OCI-LY1 (cell line): ENCODE data around the gene NUP155.

ENCODE experiments used
- H2AFZ ChIP-seq: fragments of 200-600 bp; sonication (generic), shearing (Covaris generic); 2 replicates; pipeline ENCODE4 v1.6.0; 2014; ENCODE audit warnings: antibody characterized with exemption, mild to moderate bottlenecking, low read length
- H3F3A ChIP-seq: fragments of 200-600 bp; sonication (generic), shearing (Covaris generic); 2 replicates; pipeline ENCODE4 v1.6.0; 2014; ENCODE audit warnings: mild to moderate bottlenecking, antibody characterized with exemption, low read length, moderate library complexity; ENCODE audit not compliant: insufficient read depth
- H3K27ac ChIP-seq: fragments of 200-600 bp; sonication (generic); 2 replicates; pipeline ENCODE4 v1.5.1; 2014; ENCODE audit warnings: low read length, mixed run types, mild to moderate bottlenecking, low read depth; ENCODE audit not compliant: poor library complexity, severe bottlenecking
- H3K27me3 ChIP-seq: fragments of 200-600 bp; sonication (generic); 2 replicates; pipeline ENCODE4 v1.6.0; 2014; ENCODE audit warnings: antibody characterized with exemption, mild to moderate bottlenecking, low read length, moderate library complexity; ENCODE audit not compliant: insufficient read depth
- H3K36me3 ChIP-seq: fragments of 200-600 bp; sonication (generic); 2 replicates; pipeline ENCODE4 v1.6.1; 2014; ENCODE audit warnings: mild to moderate bottlenecking, antibody characterized with exemption, low read length, moderate library complexity, mixed read lengths; ENCODE audit not compliant: insufficient read depth
- H3K4me1 ChIP-seq: fragments of 200-600 bp; sonication (generic); 2 replicates; pipeline ENCODE4 v1.5.1; 2014; ENCODE audit warnings: mild to moderate bottlenecking, low read length, moderate library complexity; ENCODE audit not compliant: insufficient read depth, severe bottlenecking
- H3K4me2 ChIP-seq: fragments of 200-600 bp; sonication (generic), shearing (Covaris generic); 2 replicates; pipeline ENCODE4 v1.6.1; 2014; ENCODE audit warnings: low read length
- H3K4me3 ChIP-seq: fragments of 200-600 bp; sonication (generic); 2 replicates; pipeline ENCODE4 v1.5.1; 2014; ENCODE audit warnings: low read length, low read depth, mild to moderate bottlenecking, mixed read lengths; ENCODE audit not compliant: poor library complexity, severe bottlenecking
- H3K79me2 ChIP-seq: fragments of 200-600 bp; shearing (Covaris generic); 2 replicates; pipeline ENCODE4 v1.6.1; 2016; ENCODE audit warnings: mixed run types, low read length, mixed read lengths; ENCODE audit not compliant: insufficient read depth
- H3K9ac ChIP-seq: fragments of 200-600 bp; sonication (generic), shearing (Covaris generic); 2 replicates; pipeline ENCODE4 v1.6.1; 2014; ENCODE audit warnings: mild to moderate bottlenecking, low read length, mixed read lengths
- H3K9me2 ChIP-seq: fragments of 200-600 bp; sonication (generic), shearing (Covaris generic); 2 replicates; pipeline ENCODE4 v1.6.1; 2014; ENCODE audit warnings: low read depth, mild to moderate bottlenecking, low read length, mixed read lengths
- H3K9me3 ChIP-seq: fragments of 200-600 bp; shearing (Covaris generic); 2 replicates; pipeline ENCODE4 v1.6.1; 2014; ENCODE audit warnings: low read length, mixed read lengths
- H4K20me1 ChIP-seq: fragments of 200-600 bp; sonication (generic), shearing (Covaris generic); 2 replicates; pipeline ENCODE4 v1.6.0; 2016; ENCODE audit warnings: mild to moderate bottlenecking, low read length; ENCODE audit not compliant: insufficient read depth
- CTCF ChIP-seq: fragments of 200-600 bp; sonication (generic), shearing (Covaris generic); IDR thresholded peaks from 2 replicates; pipeline ENCODE4 v1.5.1; 2017; ENCODE audit warnings: mild to moderate bottlenecking, antibody characterized with exemption, low read length, moderate library complexity, mixed read lengths
- EZH2 ChIP-seq: fragments of 200-600 bp; sonication (generic), shearing (Covaris generic); IDR thresholded peaks from 2 replicates; pipeline ENCODE4 v1.8.0; 2017; ENCODE audit warnings: borderline replicate concordance, mixed run types, mild to moderate bottlenecking, antibody characterized with exemption, low read length, moderate library complexity, mixed read lengths

Gene NUP155

GRCh38 chr5:37255774-37256358 lies 115.0 kb downstream of the NUP155 start:
- no peaks in the 10 kb centered on the region for H3F3A ChIP-seq
- no peaks in the 10 kb centered on the region for H3K79me2 ChIP-seq
- no peaks in the 10 kb centered on the region for H4K20me1 ChIP-seq
- H3K9me3 ChIP-seq = peaks cover 5% of the 10 kb centered on the region
- no peak overlapping the region for H3K4me3 ChIP-seq
- H3K27me3 ChIP-seq = no peaks in the 10 kb centered on the region
- no peak overlapping the region for H2AFZ ChIP-seq
- no peak overlapping the region for H3K27ac ChIP-seq
- H3K36me3 ChIP-seq = no peaks in the 10 kb centered on the region
- no peaks in the 10 kb centered on the region for H3K4me1 ChIP-seq
- H3K9me2 ChIP-seq = no peaks in the 10 kb centered on the region
- no peak for TF ChIP-seq CTCF
- no peak overlapping the region for H3K4me2 ChIP-seq
- H3K9ac ChIP-seq = no peak overlapping the region

- no peaks in the 10 kb centered on the region for H4K20me1 ChIP-seq
- H2AFZ ChIP-seq = no peak overlapping the region
- H3K27me3 ChIP-seq = no peaks in the 10 kb centered on the region
- H3K79me2 ChIP-seq = no peaks in the 10 kb centered on the region
- no peak overlapping the region for H3K4me3 ChIP-seq
- H3K4me1 ChIP-seq = peaks cover 6% of the 10 kb centered on the region
- TF ChIP-seq CTCF = no peak
- no peak for TF ChIP-seq EZH2
- no peaks in the 10 kb centered on the region for H3F3A ChIP-seq
- H3K9ac ChIP-seq = no peak overlapping the region
- H3K4me2 ChIP-seq = no peak overlapping the region
- H3K27ac ChIP-seq = no peak overlapping the region
- no peaks in the 10 kb centered on the region for H3K36me3 ChIP-seq
- peaks cover 5% of the 10 kb centered on the region for H3K9me3 ChIP-seq
- no peaks in the 10 kb centered on the region for H3K9me2 ChIP-seq
Observed at GRCh38 chr5:37254581-37254980, 116.3 kb downstream of the NUP155 start.

GRCh38 chr5:37251665-37252064 lies 119.2 kb downstream of the NUP155 start:
- Histone ChIP-seq H3K27ac (no peak overlapping the region), H4K20me1 (no peaks in the 10 kb centered on the region), H3K9ac (no peak overlapping the region), H3K9me2 (no peaks in the 10 kb centered on the region), H3K4me1 (peaks cover 23% of the 10 kb centered on the region), H3K79me2 (no peaks in the 10 kb centered on the region), H2AFZ (no peak overlapping the region), H3K4me2 (no peak overlapping the region), H3K4me3 (no peak overlapping the region), H3K27me3 (no peaks in the 10 kb centered on the region), H3K36me3 (no peaks in the 10 kb centered on the region), H3F3A (no peaks in the 10 kb centered on the region), H3K9me3 (peaks cover 5% of the 10 kb centered on the region)
- TF ChIP-seq EZH2 (no peak), CTCF (no peak)
